Measurements from ENCODE around the gene EIF4A2.

DNA sequence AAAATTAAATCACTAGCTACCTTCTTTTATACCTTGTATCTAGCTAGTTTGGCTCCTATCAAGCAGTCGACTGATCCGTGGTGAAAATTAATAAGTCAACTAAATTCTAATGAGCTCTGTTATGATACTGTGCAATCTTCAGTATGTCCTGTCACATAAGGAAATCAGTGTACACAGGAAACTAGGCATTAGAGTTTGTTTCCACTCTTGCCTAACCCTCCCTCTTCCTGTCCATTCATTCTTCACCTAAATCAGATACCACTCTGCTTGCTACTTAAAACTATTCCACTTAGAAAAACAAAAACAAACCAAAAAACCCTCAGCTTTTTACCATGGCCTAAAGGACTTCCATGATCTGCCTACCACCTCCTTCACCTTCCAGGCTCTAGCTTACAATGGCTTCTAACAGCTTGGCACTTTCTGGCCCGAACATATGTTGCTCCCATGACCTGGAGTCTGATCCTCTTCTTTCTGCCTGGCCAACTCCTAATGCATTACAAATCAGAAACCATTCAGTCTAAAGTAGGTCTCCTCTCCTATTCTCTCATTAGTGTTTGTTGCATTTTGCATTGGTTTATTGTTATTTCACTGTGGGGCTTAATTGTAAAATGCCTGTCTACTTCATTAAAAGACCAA lies 15.0 kb downstream of the EIF4A2 start:
- TF ChIP-seq ZNF274 (IDR thresholded peaks at IDR 0.05; ENCODE audit: low read depth, low read length) = no peak
- no peak for TF ChIP-seq SP1 (IDR thresholded peaks at IDR 0.05; ENCODE audit: low read depth)
